Measurements from ENCODE around the gene HIVEP3. TPM values are rescaled to one million over a fixed set of nuclear protein-coding genes. Genes with fewer than 3 reads are reported as not detected.

Gene HIVEP3
- total RNA-seq, 1 donor, result 1.8 TPM

- no peak for TF ChIP-seq CTCF (IDR thresholded peaks at IDR 0.05; ENCODE audit: extremely low read depth, low read depth, low read length)
- no peak overlapping the region for H3K4me2 ChIP-seq (ENCODE audit: insufficient read depth, low read length)
- no peak overlapping the region for H3K4me3 ChIP-seq (ENCODE audit: insufficient read depth, low read length)
- no peak overlapping the region for H2AFZ ChIP-seq (ENCODE audit: low read length)
- H3K27me3 ChIP-seq (ENCODE audit: insufficient read depth, low read length), result no peaks in the 10 kb centered on the region
- no peak for DNase-seq (ENCODE audit: insufficient read length, low spot score, missing footprints)
- peaks cover 24% of the 10 kb centered on the region for H3K4me1 ChIP-seq (ENCODE audit: insufficient read depth, low read length)
- H3K36me3 ChIP-seq (ENCODE audit: insufficient read depth, low read length), result no peaks in the 10 kb centered on the region
- H4K20me1 ChIP-seq (ENCODE audit: insufficient read depth, low read length), result peaks cover 30% of the 10 kb centered on the region
- no peak overlapping the region for H3K27ac ChIP-seq (ENCODE audit: low read depth, low read length)
- H3K79me2 ChIP-seq (ENCODE audit: insufficient read depth, low read length), result no peaks in the 10 kb centered on the region
- H3K9me3 ChIP-seq (ENCODE audit: low read depth, low read length), result no peaks in the 10 kb centered on the region
Observed at GRCh38 chr1:41535276-41535675, 383.4 kb downstream of the HIVEP3 start.

GRCh38 chr1:41534181-41535076 is 384.3 kb downstream of the HIVEP3 start:
- Histone ChIP-seq H4K20me1 (ENCODE audit: insufficient read depth, low read length) (peaks cover 30% of the 10 kb centered on the region), H3K9me3 (ENCODE audit: low read depth, low read length) (no peaks in the 10 kb centered on the region), H3K36me3 (ENCODE audit: insufficient read depth, low read length) (no peaks in the 10 kb centered on the region), H2AFZ (ENCODE audit: low read length) (no peak overlapping the region), H3K4me1 (ENCODE audit: insufficient read depth, low read length) (peaks cover 24% of the 10 kb centered on the region), H3K79me2 (ENCODE audit: insufficient read depth, low read length) (no peaks in the 10 kb centered on the region), H3K27ac (ENCODE audit: low read depth, low read length) (no peak overlapping the region), H3K27me3 (ENCODE audit: insufficient read depth, low read length) (no peaks in the 10 kb centered on the region), H3K4me3 (ENCODE audit: insufficient read depth, low read length) (no peak overlapping the region), H3K4me2 (ENCODE audit: insufficient read depth, low read length) (no peak overlapping the region)
- TF ChIP-seq CTCF (IDR thresholded peaks at IDR 0.05; ENCODE audit: extremely low read depth, low read depth, low read length), result no peak
- DNase-seq (ENCODE audit: insufficient read length, low spot score, missing footprints), result peak; percentile 57

DNA sequence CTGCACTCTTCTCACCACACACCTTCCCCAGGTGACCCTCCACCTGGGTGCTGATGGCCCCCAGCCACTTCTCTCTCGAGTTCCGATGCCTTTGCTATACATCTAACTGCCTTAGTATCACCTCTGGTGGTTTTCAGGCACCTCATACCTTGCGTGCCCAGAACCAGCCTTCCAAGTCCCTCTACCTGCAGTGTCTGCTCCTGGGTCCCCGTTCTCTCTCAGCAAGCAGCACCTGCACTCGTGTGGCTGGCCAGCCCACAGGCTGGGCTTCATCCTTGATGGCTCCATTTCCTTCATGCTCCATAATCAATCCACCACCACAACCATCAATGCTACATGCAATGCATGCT is 385.0 kb downstream of the HIVEP3 start:
- Histone ChIP-seq H2AFZ (ENCODE audit: low read length) (no peak overlapping the region), H3K27me3 (ENCODE audit: insufficient read depth, low read length) (no peaks in the 10 kb centered on the region), H3K4me3 (ENCODE audit: insufficient read depth, low read length) (no peak overlapping the region), H3K36me3 (ENCODE audit: insufficient read depth, low read length) (no peaks in the 10 kb centered on the region), H4K20me1 (ENCODE audit: insufficient read depth, low read length) (peaks cover 30% of the 10 kb centered on the region), H3K27ac (ENCODE audit: low read depth, low read length) (no peak overlapping the region), H3K4me1 (ENCODE audit: insufficient read depth, low read length) (peaks cover 24% of the 10 kb centered on the region), H3K4me2 (ENCODE audit: insufficient read depth, low read length) (no peak overlapping the region), H3K79me2 (ENCODE audit: insufficient read depth, low read length) (no peaks in the 10 kb centered on the region), H3K9me3 (ENCODE audit: low read depth, low read length) (no peaks in the 10 kb centered on the region)
- no peak for TF ChIP-seq CTCF (IDR thresholded peaks at IDR 0.05; ENCODE audit: extremely low read depth, low read depth, low read length)
- no peak for DNase-seq (ENCODE audit: insufficient read length, low spot score, missing footprints)

GRCh38 chr1:41533016-41533730 is 385.5 kb downstream of the HIVEP3 start:
- TF ChIP-seq CTCF (IDR thresholded peaks at IDR 0.05; ENCODE audit: extremely low read depth, low read depth, low read length), result no peak
- Histone ChIP-seq H3K4me2 (ENCODE audit: insufficient read depth, low read length) (no peak overlapping the region), H3K4me3 (ENCODE audit: insufficient read depth, low read length) (no peak overlapping the region), H3K36me3 (ENCODE audit: insufficient read depth, low read length) (no peaks in the 10 kb centered on the region), H4K20me1 (ENCODE audit: insufficient read depth, low read length) (peaks cover 25% of the 10 kb centered on the region), H3K27me3 (ENCODE audit: insufficient read depth, low read length) (no peaks in the 10 kb centered on the region), H3K27ac (ENCODE audit: low read depth, low read length) (no peak overlapping the region), H3K9me3 (ENCODE audit: low read depth, low read length) (no peaks in the 10 kb centered on the region), H3K79me2 (ENCODE audit: insufficient read depth, low read length) (no peaks in the 10 kb centered on the region), H3K4me1 (ENCODE audit: insufficient read depth, low read length) (peaks cover 18% of the 10 kb centered on the region), H2AFZ (ENCODE audit: low read length) (no peak overlapping the region)
- DNase-seq (ENCODE audit: insufficient read length, low spot score, missing footprints), result no peak

All from osteoblast (primary cell).